K562 (cell line): ENCODE results near the gene PYDC2. TPM values are rescaled to one million over a fixed set of nuclear protein-coding genes. Genes with fewer than 3 reads are reported as not detected.

Experiments used
- ATAC-seq: fragments of 200-7000 bp; cut with Tn5 transposase; 3 replicates; pipeline ENCODE4 v1.9.1; 2020; ENCODE audit warnings: moderate library complexity
- BruUV-seq: library from RNA; stranded (reverse); fragments of 400-500 nt; replicated peaks from 2 replicates; lab custom pipeline; 2021; lab: Mats Ljungman, UMichigan
- CTCF ChIA-PET: fragments of 300-600 bp; formaldehyde crosslinking; extraction: SDS; loops from one replicate; lab custom pipeline; 2021; ENCODE audit warnings: low intra/inter-chr PET ratio; lab: Yijun Ruan, JAX
- POLR2A ChIA-PET: fragments of 300-600, 350-650 bp; sonication (Branson Sonifier 250); formaldehyde crosslinking; extraction: SDS; loops from one replicate; lab custom pipeline; 2021; ENCODE audit warnings: antibody characterized with exemption, inconsistent platforms; lab: Yijun Ruan, JAX
- DNase-seq, 4 experiments: peaks; one replicate each; pipeline versions ENCODE4 v3.0.0 to v3.0.0-alpha.2; 2011 to 2018; ENCODE audit warnings: low spot score in 3 of 4, mixed read lengths in 3 of 4; ENCODE audit errors: extremely low read depth in 1 of 4
- FAIRE-seq: peaks from 2 replicates; lab custom pipeline; 2011; peaks lifted over from hg19 to GRCh38; lab: Jason Lieb, UNC
- H2AFZ ChIP-seq: 2 replicates; pipeline ENCODE4 v1.6.0; 2011; ENCODE audit warnings: low read depth, low read length, control low read depth, inconsistent platforms
- H3K27ac ChIP-seq: fragments of 200-600 bp; 3 replicates; pipeline ENCODE4 v1.8.0; 2011; ENCODE audit warnings: low read depth, mild to moderate bottlenecking, control low read depth, inconsistent platforms, low read length, moderate library complexity, mixed read lengths; ENCODE audit errors: extremely low read depth
- H3K27me3 ChIP-seq, 2 experiments: fragments of 300-600 bp in 1 of 2; 2 replicates in 1 of 2; 3 replicates in 1 of 2; pipeline versions ENCODE4 v1.6.0 to v1.8.0; 2011; ENCODE audit warnings: inconsistent platforms in 2 of 2, low read length in 2 of 2, mild to moderate bottlenecking in 1 of 2, mixed read lengths in 1 of 2, moderate library complexity in 1 of 2; ENCODE audit not compliant: control insufficient read depth in 2 of 2, insufficient read depth in 2 of 2
- H3K36me3 ChIP-seq: fragments of 300-600 bp; 3 replicates; pipeline ENCODE4 v1.8.0; 2011; ENCODE audit warnings: mild to moderate bottlenecking, low read length, inconsistent platforms; ENCODE audit not compliant: control insufficient read depth, insufficient read depth
- H3K4me1 ChIP-seq, 2 experiments: fragments of 200-600 bp in 1 of 2; replicated peaks in 1 of 2; 2 replicates in 1 of 2; 3 replicates in 1 of 2; pipeline versions ENCODE4 v1.5.1 to v1.8.0; 2011; ENCODE audit warnings: inconsistent platforms in 2 of 2, low read length in 2 of 2, mild to moderate bottlenecking in 1 of 2, mixed read lengths in 1 of 2, moderate library complexity in 1 of 2; ENCODE audit not compliant: control insufficient read depth in 2 of 2, insufficient read depth in 2 of 2
- H3K4me2 ChIP-seq: 2 replicates; pipeline ENCODE4 v1.6.1; 2011; ENCODE audit warnings: low read length, control low read depth, inconsistent platforms, mixed read lengths; ENCODE audit not compliant: insufficient read depth
- H3K4me3 ChIP-seq: fragments of 200-600 bp; sonication (generic), shearing (Covaris generic); 2 replicates; pipeline ENCODE4 v1.5.1; 2016; ENCODE audit warnings: control low read depth, inconsistent platforms
- H3K79me2 ChIP-seq: fragments of 200-600 bp; 3 replicates; pipeline ENCODE4 v1.8.0; 2011; ENCODE audit warnings: low read length, inconsistent platforms; ENCODE audit not compliant: control insufficient read depth, insufficient read depth
- H3K9ac ChIP-seq, 2 experiments: 2 replicates each; pipeline versions ENCODE4 v1.6.0 to v1.6.1; 2011; ENCODE audit warnings: low read depth in 2 of 2, low read length in 2 of 2, control low read depth in 1 of 2, inconsistent platforms in 1 of 2, mild to moderate bottlenecking in 1 of 2, mixed read lengths in 1 of 2; ENCODE audit not compliant: insufficient read depth in 1 of 2
- H3K9me1 ChIP-seq: one replicate; pipeline ENCODE4 v1.6.0; 2011; ENCODE audit warnings: inconsistent platforms, mild to moderate bottlenecking, low read length, moderate library complexity; ENCODE audit not compliant: control insufficient read depth, insufficient read depth
- H3K9me3 ChIP-seq: replicated peaks from 2 replicates; pipeline ENCODE4 v1.5.1; 2011; ENCODE audit warnings: low read depth, low read length, inconsistent platforms; ENCODE audit not compliant: control insufficient read depth, insufficient read depth
- H4K20me1 ChIP-seq: replicated peaks from 2 replicates; pipeline ENCODE4 v1.6.1; 2011; ENCODE audit warnings: low read length, inconsistent platforms, mixed read lengths; ENCODE audit not compliant: control insufficient read depth, insufficient read depth
- BCL6 ChIP-seq: fragments of 250-450 bp; sonication (Bioruptor Pico); IDR thresholded peaks from 2 replicates; pipeline ENCODE4 v1.4.0; 2020
- EGR1 ChIP-seq: fragments of 450-650 bp; conservative IDR thresholded peaks from 2 replicates; pipeline ENCODE4 v1.6.1; 2017; ENCODE audit warnings: mild to moderate bottlenecking
- HLTF ChIP-seq: fragments of 450-650 bp; IDR thresholded peaks from 2 replicates; pipeline ENCODE4 v1.6.1; 2016
- HNRNPK ChIP-seq: fragments of 200-400 bp; formaldehyde crosslinking; IDR thresholded peaks from one replicate; pipeline ENCODE4 v1.6.1; 2018; ENCODE audit warnings: mild to moderate bottlenecking, low read depth, low read length; ENCODE audit not compliant: poor library complexity, severe bottlenecking
- NFYB ChIP-seq: IDR thresholded peaks from 2 replicates; pipeline ENCODE4 v1.6.1; 2011; ENCODE audit warnings: mild to moderate bottlenecking, moderate library complexity; ENCODE audit not compliant: insufficient read length; ENCODE audit errors: extremely low read depth
- SP1 ChIP-seq: sonication (generic); formaldehyde crosslinking; IDR thresholded peaks from 2 replicates; pipeline ENCODE4 v1.8.1; 2022; ENCODE audit warnings: mild to moderate bottlenecking, missing genetic modification reagents
- ZNF75A ChIP-seq: fragments of 450-650 bp; formaldehyde crosslinking; IDR thresholded peaks from 2 replicates; pipeline ENCODE4 v1.4.0; 2020; ENCODE audit warnings: mild to moderate bottlenecking
- WGBS: fragments of 100-300 bp; shearing (Covaris generic); methylation state at CpG from one replicate; pipeline ENCODE4 v1.1.6; 2016; ENCODE audit warnings: low coverage, mixed read lengths; ENCODE audit not compliant: insufficient coverage; ENCODE audit errors: missing lambda C conversion rate; 5-methylcytosine and 5-hydroxymethylcytosine counted together
- in situ Hi-C: fragments of 300-500 bp; cut with MboI; formaldehyde crosslinking; loops from 4 replicates; pipeline ENCODE4 v1.15.0; 2018; ENCODE audit warnings: inconsistent platforms, mixed read lengths
- intact Hi-C: fragments of 100-400 bp; cut with micrococcal nuclease; formaldehyde crosslinking; loops from 2 replicates; pipeline ENCODE4 v1.14.2; 2022
- polyA plus RNA-seq, 8 experiments: library from polyadenylated mRNA; depleted of rRNA in 4 of 8; stranded (reverse) in 5 of 8; unstranded in 3 of 8; fragments of >200 nt; fragmentation: Nextera tagmentation in 2 of 8; fragmentation: Illumina TruSeq in 1 of 8; extraction: Ambion mirVana in 2 of 8; extraction: Trizol in 1 of 8; gene quantifications; 2 replicates each; pipeline versions ENCODE4 v1.2.1 to v1.2.3, GENCODE V29; 2011 to 2014; ENCODE audit warnings: inconsistent platforms in 1 of 8, missing spikeins in 1 of 8
- total RNA-seq, 7 experiments: library from RNA; depleted of rRNA in 6 of 7; stranded (reverse); fragments of >200 nt in 6 of 7; fragmentation: Illumina TruSeq in 2 of 7; extraction: Trizol in 2 of 7; gene quantifications; 2 replicates each; pipeline versions ENCODE4 v1.2.1 to v1.2.3, GENCODE V29; 2011 to 2021; ENCODE audit warnings: low replicate concordance in 1 of 7
- TF ChIP-seq, protein P1 (sequence below): fragments of 250-450 bp; sonication (Bioruptor Pico); IDR thresholded peaks from 2 replicates; pipeline ENCODE4 v1.5.1; 2021; ENCODE audit warnings: mild to moderate bottlenecking
- TF ChIP-seq, protein P2 (sequence below): fragments of 450-650 bp; IDR thresholded peaks from 2 replicates; pipeline ENCODE4 v1.6.1; 2016
- TF ChIP-seq, protein P3 (sequence below): sonication (generic); formaldehyde crosslinking; IDR thresholded peaks from 2 replicates; pipeline ENCODE4 v1.8.0; 2022; ENCODE audit warnings: missing genetic modification reagents, mild to moderate bottlenecking, moderate library complexity, borderline replicate concordance
- TF ChIP-seq, protein P4 (sequence below), 3 experiments: IDR thresholded peaks in 2 of 3; conservative IDR thresholded peaks in 1 of 3; 2 replicates each; pipeline ENCODE4 v1.5.1; 2011 to 2012; ENCODE audit warnings: low read length in 3 of 3, mild to moderate bottlenecking in 3 of 3, control low read depth in 2 of 3, improper control_type of control experiment in 1 of 3, inconsistent platforms in 1 of 3, low read depth in 1 of 3, mixed read lengths in 1 of 3, moderate library complexity in 1 of 3; ENCODE audit not compliant: insufficient read depth in 2 of 3

The PYDC2 gene
- total and polyA plus RNA-seq, 9 of the 15 experiments (the other 6 are each of a cell fraction or from before 2014, with no cell fraction given): 4.0 to 7.6 (median 5.1) TPM; not detected in 5

DNA sequence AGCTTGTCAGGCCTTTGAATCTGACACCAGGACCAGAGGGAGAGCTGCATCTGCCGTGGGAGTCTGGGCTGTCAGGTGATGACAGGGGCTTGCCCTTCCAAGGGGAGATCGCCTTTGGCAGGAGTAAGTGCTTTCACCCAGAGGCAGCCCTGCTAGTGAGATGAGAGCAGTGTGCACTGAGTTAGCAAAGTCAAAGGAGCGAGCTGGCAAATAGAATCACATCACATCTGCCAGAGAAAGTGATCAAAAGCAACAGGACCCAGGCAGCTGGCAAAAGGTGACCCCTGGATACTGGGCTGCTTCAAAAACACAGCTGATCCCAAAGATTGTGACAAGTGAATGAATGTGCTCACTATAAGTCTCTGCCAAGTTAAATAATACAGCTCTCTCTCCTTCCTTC, 36.1 kb upstream of the PYDC2 start:
- H3K27me3 ChIP-seq: no peaks in the 10 kb centered on the region
- ChIA-PET POLR2A (interaction anchor here (0.7 to 0.9 kb wide), 4 partner anchors 19 to 805 kb away, joined by 3 to 4 read pairs (median 3); no protein-coding TSS in a partner anchor), CTCF (no interaction called here)
- H3K9me3 ChIP-seq: no peaks in the 10 kb centered on the region
- peak; percentile 25 for ATAC-seq
- H3K27ac ChIP-seq: peak overlapping the region; percentile 47; the same call in 2 of the 3 replicates
- H2AFZ ChIP-seq: peak overlapping the region; percentile 95
- peaks cover 3% of the 10 kb centered on the region; the same call in 1 of the 3 replicates for H3K36me3 ChIP-seq
- peak in 2 of 4 experiments; percentile 9 to 15 for DNase-seq
- in situ Hi-C loops (no loop called here), intact Hi-C loops (loop anchor here (5.0 kb wide), 1 partner anchor 72 kb away; no protein-coding TSS in a partner anchor)
- peak overlapping the region; percentile 86 for H3K4me2 ChIP-seq
- H3K4me3 ChIP-seq: no peak overlapping the region
- peaks cover 0 to 3% of the 10 kb centered on the region in 2 experiments; a peak in 2 of 5 replicates for H3K4me1 ChIP-seq
- TSS peak; percentile 67 for BruUV-seq
- 76% methylated on average over 3 of the region's 3 CpGs for WGBS
- FAIRE-seq: no peak
- H4K20me1 ChIP-seq: no peaks in the 10 kb centered on the region
- H3K79me2 ChIP-seq: peaks cover 43% of the 10 kb centered on the region
- H3K9me1 ChIP-seq: no peaks in the 10 kb centered on the region
- H3K9ac ChIP-seq: peak overlapping the region in 1 of 2 experiments; percentile 87; a peak in 2 of 4 replicates
- TF ChIP-seq, protein P1, sequence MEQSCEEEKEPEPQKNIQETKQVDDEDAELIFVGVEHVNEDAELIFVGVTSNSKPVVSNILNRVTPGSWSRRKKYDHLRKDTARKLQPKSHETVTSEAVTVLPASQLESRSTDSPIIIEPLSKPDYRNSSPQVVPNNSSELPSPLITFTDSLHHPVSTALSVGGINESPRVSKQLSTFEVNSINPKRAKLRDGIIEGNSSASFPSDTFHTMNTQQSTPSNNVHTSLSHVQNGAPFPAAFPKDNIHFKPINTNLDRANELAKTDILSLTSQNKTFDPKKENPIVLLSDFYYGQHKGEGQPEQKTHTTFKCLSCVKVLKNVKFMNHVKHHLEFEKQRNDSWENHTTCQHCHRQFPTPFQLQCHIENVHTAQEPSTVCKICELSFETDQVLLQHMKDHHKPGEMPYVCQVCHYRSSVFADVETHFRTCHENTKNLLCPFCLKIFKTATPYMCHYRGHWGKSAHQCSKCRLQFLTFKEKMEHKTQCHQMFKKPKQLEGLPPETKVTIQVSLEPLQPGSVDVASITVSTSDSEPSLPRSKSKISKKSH (CRISPR knock-in tag): no peak
- TF ChIP-seq NFYB: no peak
- TF ChIP-seq, protein P2, sequence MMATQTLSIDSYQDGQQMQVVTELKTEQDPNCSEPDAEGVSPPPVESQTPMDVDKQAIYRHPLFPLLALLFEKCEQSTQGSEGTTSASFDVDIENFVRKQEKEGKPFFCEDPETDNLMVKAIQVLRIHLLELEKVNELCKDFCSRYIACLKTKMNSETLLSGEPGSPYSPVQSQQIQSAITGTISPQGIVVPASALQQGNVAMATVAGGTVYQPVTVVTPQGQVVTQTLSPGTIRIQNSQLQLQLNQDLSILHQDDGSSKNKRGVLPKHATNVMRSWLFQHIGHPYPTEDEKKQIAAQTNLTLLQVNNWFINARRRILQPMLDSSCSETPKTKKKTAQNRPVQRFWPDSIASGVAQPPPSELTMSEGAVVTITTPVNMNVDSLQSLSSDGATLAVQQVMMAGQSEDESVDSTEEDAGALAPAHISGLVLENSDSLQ: peak; percentile 16; the same call in 1 of the 2 replicates
- TF ChIP-seq HLTF: no peak
- no peak for TF ChIP-seq HNRNPK
- TF ChIP-seq EGR1: no peak
- no peak for TF ChIP-seq SP1 (CRISPR knock-in tag)
- TF ChIP-seq, protein P3, sequence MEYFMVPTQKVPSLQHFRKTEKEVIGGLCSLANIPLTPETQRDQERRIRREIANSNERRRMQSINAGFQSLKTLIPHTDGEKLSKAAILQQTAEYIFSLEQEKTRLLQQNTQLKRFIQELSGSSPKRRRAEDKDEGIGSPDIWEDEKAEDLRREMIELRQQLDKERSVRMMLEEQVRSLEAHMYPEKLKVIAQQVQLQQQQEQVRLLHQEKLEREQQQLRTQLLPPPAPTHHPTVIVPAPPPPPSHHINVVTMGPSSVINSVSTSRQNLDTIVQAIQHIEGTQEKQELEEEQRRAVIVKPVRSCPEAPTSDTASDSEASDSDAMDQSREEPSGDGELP: 0 out of 2 replicates have a peak, but pooled peaks have one; percentile 21
- TF ChIP-seq, protein P4, sequence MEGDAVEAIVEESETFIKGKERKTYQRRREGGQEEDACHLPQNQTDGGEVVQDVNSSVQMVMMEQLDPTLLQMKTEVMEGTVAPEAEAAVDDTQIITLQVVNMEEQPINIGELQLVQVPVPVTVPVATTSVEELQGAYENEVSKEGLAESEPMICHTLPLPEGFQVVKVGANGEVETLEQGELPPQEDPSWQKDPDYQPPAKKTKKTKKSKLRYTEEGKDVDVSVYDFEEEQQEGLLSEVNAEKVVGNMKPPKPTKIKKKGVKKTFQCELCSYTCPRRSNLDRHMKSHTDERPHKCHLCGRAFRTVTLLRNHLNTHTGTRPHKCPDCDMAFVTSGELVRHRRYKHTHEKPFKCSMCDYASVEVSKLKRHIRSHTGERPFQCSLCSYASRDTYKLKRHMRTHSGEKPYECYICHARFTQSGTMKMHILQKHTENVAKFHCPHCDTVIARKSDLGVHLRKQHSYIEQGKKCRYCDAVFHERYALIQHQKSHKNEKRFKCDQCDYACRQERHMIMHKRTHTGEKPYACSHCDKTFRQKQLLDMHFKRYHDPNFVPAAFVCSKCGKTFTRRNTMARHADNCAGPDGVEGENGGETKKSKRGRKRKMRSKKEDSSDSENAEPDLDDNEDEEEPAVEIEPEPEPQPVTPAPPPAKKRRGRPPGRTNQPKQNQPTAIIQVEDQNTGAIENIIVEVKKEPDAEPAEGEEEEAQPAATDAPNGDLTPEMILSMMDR (IDR thresholded peaks at IDR 0.05 in 2 of 3, conservative IDR thresholded peaks at IDR 0.05 in 1 of 3; ENCODE audit: insufficient read depth in 2 of 3, low read depth in 1 of 3, low read length in 3 of 3): no peak
- TF ChIP-seq ZNF75A (CRISPR knock-in tag): no peak
- no peak for TF ChIP-seq BCL6
- TF ChIP-seq, all 486 proteins: peak for 2
